Stimulated activated CD8-positive, alpha-beta memory T cell treated with anti-CD3 and anti-CD28 coated beads, Interleukin-12 subunit alpha, Interleukin-12 subunit beta, amount 100 ng/mL, for 1 hour (primary cell): Measurements from ENCODE around the gene AXIN1.
A peak's percentile ranks its signal among the peaks of the same experiment; 100 is the strongest.
"Not testable (repeated sequence)": the region's sequence is repeated elsewhere in the genome, so short reads cannot be mapped to it uniquely, and the experiment has no call there.

Experiments
- DNase-seq: peaks from one replicate; pipeline ENCODE4 v3.0.0-alpha.2; 2020; ENCODE audit warnings: low read depth

The AXIN1 gene

GRCh38 chr16:370443-370842 lies 17.9 kb upstream of the AXIN1 start, which contains the start of gene MRPL28:
TSS of gene MRPL28 (minus strand) at chr16:370538. CDS start at chr16:370218, 320 bp downstream.
- peak; percentile 87 for DNase-seq

- DNase-seq, result no peak
Measured at GRCh38 chr16:369866-370436, 17.4 kb upstream of the AXIN1 start.

GRCh38 chr16:369275-369865 lies 16.8 kb upstream of the AXIN1 start:
- DNase-seq, result no peak

GRCh38 chr16:368388-369158 lies 16.1 kb upstream of the AXIN1 start:
- DNase-seq, result no peak

- no peak for DNase-seq
Measured at GRCh38 chr16:367333-367903, 14.9 kb upstream of the AXIN1 start.

GRCh38 chr16:366476-366875 lies 14.0 kb upstream of the AXIN1 start:
- no peak for DNase-seq

GRCh38 chr16:364595-365491 lies 12.3 kb upstream of the AXIN1 start:
- no peak for DNase-seq

GRCh38 chr16:363766-364490 lies 11.4 kb upstream of the AXIN1 start:
- DNase-seq, result no peak

- DNase-seq, result no peak
Measured at GRCh38 chr16:363110-363765, 10.7 kb upstream of the AXIN1 start.

GRCh38 chr16:362702-362999 lies 10.1 kb upstream of the AXIN1 start:
- DNase-seq, result not testable (repeated sequence)

- peak; percentile 53 for DNase-seq
Measured at GRCh38 chr16:361872-362701, 9.6 kb upstream of the AXIN1 start.

- no peak for DNase-seq
Measured at GRCh38 chr16:361341-361871, 8.9 kb upstream of the AXIN1 start.

- no peak for DNase-seq
Measured at GRCh38 chr16:360698-361336, 8.3 kb upstream of the AXIN1 start.

- no peak for DNase-seq
Measured at GRCh38 chr16:359871-360697, 7.6 kb upstream of the AXIN1 start.

- DNase-seq, result no peak
Measured at GRCh38 chr16:359067-359763, 6.7 kb upstream of the AXIN1 start.

- DNase-seq, result no peak
Measured at GRCh38 chr16:356741-357140, 4.2 kb upstream of the AXIN1 start.

GRCh38 chr16:354971-355461 lies 2.5 kb upstream of the AXIN1 start:
- DNase-seq, result peak; percentile 35
